Activated CD4-positive, alpha-beta T cell treated with anti-CD3 and anti-CD28 coated beads for 48 hours (primary cell): ENCODE results near the gene CEND1.

Source experiments
- DNase-seq: peaks from one replicate; pipeline ENCODE4 v3.0.0-alpha.2; 2020

CEND1 gene

GRCh38 chr11:777288-778255 is 12.3 kb downstream of the CEND1 start, which contains the start of gene GATD1:
GATD1 (minus strand) TSS chr11:777487; CDS start chr11:777462, 25 bp downstream.
- peak; percentile 96 for DNase-seq

GRCh38 chr11:776561-777287 is 13.2 kb downstream of the CEND1 start:
- peak; percentile 56 for DNase-seq

GRCh38 chr11:776263-776560 is 13.7 kb downstream of the CEND1 start:
- no peak for DNase-seq

GRCh38 chr11:774873-775592 is 14.9 kb downstream of the CEND1 start:
- no peak for DNase-seq

- DNase-seq = no peak
These were observed 16.1 kb downstream of the CEND1 start for GRCh38 chr11:773830-774229.

GRCh38 chr11:773425-773824 is 16.5 kb downstream of the CEND1 start:
- DNase-seq = no peak

- no peak for DNase-seq
These were observed 17.2 kb downstream of the CEND1 start for GRCh38 chr11:772429-773390.

- no peak for DNase-seq
These were observed 18.2 kb downstream of the CEND1 start for GRCh38 chr11:771617-772204.

GRCh38 chr11:770642-771616 is 19.0 kb downstream of the CEND1 start:
- no peak for DNase-seq

GRCh38 chr11:769887-770641 is 19.8 kb downstream of the CEND1 start:
- DNase-seq = no peak

GRCh38 chr11:767238-767637 is 22.7 kb downstream of the CEND1 start:
- DNase-seq = no peak

GRCh38 chr11:766936-767210 is 23.0 kb downstream of the CEND1 start:
- DNase-seq = no peak

GRCh38 chr11:766106-766935 is 23.6 kb downstream of the CEND1 start:
- no peak for DNase-seq

GRCh38 chr11:765802-766091 is 24.1 kb downstream of the CEND1 start:
- no peak for DNase-seq

- DNase-seq = peak; percentile 74
These were observed 24.7 kb downstream of the CEND1 start for GRCh38 chr11:765025-765801.

GRCh38 chr11:764322-765024 is 25.4 kb downstream of the CEND1 start:
- DNase-seq = no peak

GRCh38 chr11:763549-764321 is 26.2 kb downstream of the CEND1 start:
- DNase-seq = no peak
